ENCODE data around the gene RASGRP2.

Gene RASGRP2

GRCh38 chr11:64686466-64687170 is 57.3 kb downstream of the RASGRP2 start:
- ChIA-PET CTCF (interaction anchor here (0.6 to 2.6 kb wide), 5 partner anchors 8 to 237 kb away, joined by 3 to 18 read pairs (median 3); no protein-coding TSS in a partner anchor), POLR2A (no interaction called here)
- no peak overlapping the region for H3K4me3 ChIP-seq (ENCODE audit: low read depth, low read length)
- no peaks in the 10 kb centered on the region for H3K9me3 ChIP-seq (ENCODE audit: control insufficient read depth, insufficient read depth, low read depth, low read length)
- no peaks in the 10 kb centered on the region for H3K4me1 ChIP-seq (ENCODE audit: control insufficient read depth, insufficient read depth, low read length)
- H3K36me3 ChIP-seq (ENCODE audit: control insufficient read depth in 2 of 2, insufficient read depth in 1 of 2, low read length in 2 of 2): no peaks in the 10 kb centered on the region
- TF ChIP-seq TCF7L2 (IDR thresholded peaks at IDR 0.05; ENCODE audit: borderline replicate concordance, low read depth, low read length): no peak
- TF ChIP-seq, protein P1, sequence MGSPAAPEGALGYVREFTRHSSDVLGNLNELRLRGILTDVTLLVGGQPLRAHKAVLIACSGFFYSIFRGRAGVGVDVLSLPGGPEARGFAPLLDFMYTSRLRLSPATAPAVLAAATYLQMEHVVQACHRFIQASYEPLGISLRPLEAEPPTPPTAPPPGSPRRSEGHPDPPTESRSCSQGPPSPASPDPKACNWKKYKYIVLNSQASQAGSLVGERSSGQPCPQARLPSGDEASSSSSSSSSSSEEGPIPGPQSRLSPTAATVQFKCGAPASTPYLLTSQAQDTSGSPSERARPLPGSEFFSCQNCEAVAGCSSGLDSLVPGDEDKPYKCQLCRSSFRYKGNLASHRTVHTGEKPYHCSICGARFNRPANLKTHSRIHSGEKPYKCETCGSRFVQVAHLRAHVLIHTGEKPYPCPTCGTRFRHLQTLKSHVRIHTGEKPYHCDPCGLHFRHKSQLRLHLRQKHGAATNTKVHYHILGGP (tag by site-specific recombination; IDR thresholded peaks at IDR 0.05): no peak
- TF ChIP-seq ZNF645 (tag by site-specific recombination; IDR thresholded peaks at IDR 0.05): no peak
- no peak for TF ChIP-seq ZNF23 (tag by site-specific recombination; IDR thresholded peaks at IDR 0.05; ENCODE audit: borderline replicate concordance)
- H3K27ac ChIP-seq (ENCODE audit: extremely low read depth, low read depth, low read length): no peak overlapping the region

- POLR2A ChIA-PET: interaction anchor here (0.6 kb wide), 1 partner anchor 273 kb away, joined by 6 read pairs; no protein-coding TSS in a partner anchor
- Histone ChIP-seq H3K4me1 (ENCODE audit: control insufficient read depth, insufficient read depth, low read length) (no peaks in the 10 kb centered on the region), H3K27ac (ENCODE audit: extremely low read depth, low read depth, low read length) (no peak overlapping the region), H3K4me3 (ENCODE audit: low read depth, low read length) (no peak overlapping the region), H3K9me3 (ENCODE audit: control insufficient read depth, insufficient read depth, low read depth, low read length) (no peaks in the 10 kb centered on the region), H3K36me3 (ENCODE audit: control insufficient read depth in 2 of 2, insufficient read depth in 1 of 2, low read length in 2 of 2) (no peaks in the 10 kb centered on the region)
- no peak for TF ChIP-seq HOXC10 (CRISPR knock-in tag; IDR thresholded peaks at IDR 0.05)
- no peak for TF ChIP-seq ZNF510 (tag by site-specific recombination; IDR thresholded peaks at IDR 0.05; ENCODE audit: insufficient replicate concordance)
- no peak for TF ChIP-seq REPIN1 (tag by site-specific recombination; IDR thresholded peaks at IDR 0.05; ENCODE audit: low read depth)
- no peak for TF ChIP-seq ZSCAN16 (tag by site-specific recombination; IDR thresholded peaks at IDR 0.05)
- no peak for TF ChIP-seq MZF1 (tag by site-specific recombination; IDR thresholded peaks at IDR 0.05; ENCODE audit: borderline replicate concordance)
- TF ChIP-seq ZNF473 (tag by site-specific recombination; IDR thresholded peaks at IDR 0.05): no peak
- TF ChIP-seq ZFP69B (tag by site-specific recombination; IDR thresholded peaks at IDR 0.05): no peak
- TF ChIP-seq, protein P2, sequence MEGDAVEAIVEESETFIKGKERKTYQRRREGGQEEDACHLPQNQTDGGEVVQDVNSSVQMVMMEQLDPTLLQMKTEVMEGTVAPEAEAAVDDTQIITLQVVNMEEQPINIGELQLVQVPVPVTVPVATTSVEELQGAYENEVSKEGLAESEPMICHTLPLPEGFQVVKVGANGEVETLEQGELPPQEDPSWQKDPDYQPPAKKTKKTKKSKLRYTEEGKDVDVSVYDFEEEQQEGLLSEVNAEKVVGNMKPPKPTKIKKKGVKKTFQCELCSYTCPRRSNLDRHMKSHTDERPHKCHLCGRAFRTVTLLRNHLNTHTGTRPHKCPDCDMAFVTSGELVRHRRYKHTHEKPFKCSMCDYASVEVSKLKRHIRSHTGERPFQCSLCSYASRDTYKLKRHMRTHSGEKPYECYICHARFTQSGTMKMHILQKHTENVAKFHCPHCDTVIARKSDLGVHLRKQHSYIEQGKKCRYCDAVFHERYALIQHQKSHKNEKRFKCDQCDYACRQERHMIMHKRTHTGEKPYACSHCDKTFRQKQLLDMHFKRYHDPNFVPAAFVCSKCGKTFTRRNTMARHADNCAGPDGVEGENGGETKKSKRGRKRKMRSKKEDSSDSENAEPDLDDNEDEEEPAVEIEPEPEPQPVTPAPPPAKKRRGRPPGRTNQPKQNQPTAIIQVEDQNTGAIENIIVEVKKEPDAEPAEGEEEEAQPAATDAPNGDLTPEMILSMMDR (tag by site-specific recombination; IDR thresholded peaks at IDR 0.05): no peak
- TF ChIP-seq ZNF549 (tag by site-specific recombination; IDR thresholded peaks at IDR 0.05): no peak
- TF ChIP-seq ZNF394 (tag by site-specific recombination; IDR thresholded peaks at IDR 0.05; ENCODE audit: borderline replicate concordance): no peak
- TF ChIP-seq TCF7L2 (IDR thresholded peaks at IDR 0.05; ENCODE audit: borderline replicate concordance, low read depth, low read length): no peak
- no peak for TF ChIP-seq ZNF114 (tag by site-specific recombination; IDR thresholded peaks at IDR 0.05)
- TF ChIP-seq ZBTB20 (tag by site-specific recombination; IDR thresholded peaks at IDR 0.05): no peak
- no peak for TF ChIP-seq KLF10 (tag by site-specific recombination; IDR thresholded peaks at IDR 0.05)
- no peak for TF ChIP-seq ZNF202 (tag by site-specific recombination; IDR thresholded peaks at IDR 0.05; ENCODE audit: borderline replicate concordance)
- TF ChIP-seq, protein P3, sequence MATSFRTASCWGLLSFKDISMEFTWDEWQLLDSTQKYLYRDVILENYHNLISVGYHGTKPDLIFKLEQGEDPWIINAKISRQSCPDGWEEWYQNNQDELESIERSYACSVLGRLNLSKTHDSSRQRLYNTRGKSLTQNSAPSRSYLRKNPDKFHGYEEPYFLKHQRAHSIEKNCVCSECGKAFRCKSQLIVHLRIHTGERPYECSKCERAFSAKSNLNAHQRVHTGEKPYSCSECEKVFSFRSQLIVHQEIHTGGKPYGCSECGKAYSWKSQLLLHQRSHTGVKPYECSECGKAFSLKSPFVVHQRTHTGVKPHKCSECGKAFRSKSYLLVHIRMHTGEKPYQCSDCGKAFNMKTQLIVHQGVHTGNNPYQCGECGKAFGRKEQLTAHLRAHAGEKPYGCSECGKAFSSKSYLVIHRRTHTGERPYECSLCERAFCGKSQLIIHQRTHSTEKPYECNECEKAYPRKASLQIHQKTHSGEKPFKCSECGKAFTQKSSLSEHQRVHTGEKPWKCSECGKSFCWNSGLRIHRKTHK (tag by site-specific recombination; IDR thresholded peaks at IDR 0.05): no peak
- TF ChIP-seq, protein P4, sequence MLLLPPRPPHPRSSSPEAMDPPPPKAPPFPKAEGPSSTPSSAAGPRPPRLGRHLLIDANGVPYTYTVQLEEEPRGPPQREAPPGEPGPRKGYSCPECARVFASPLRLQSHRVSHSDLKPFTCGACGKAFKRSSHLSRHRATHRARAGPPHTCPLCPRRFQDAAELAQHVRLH (tag by site-specific recombination; IDR thresholded peaks at IDR 0.05): no peak
- TF ChIP-seq ZNF843 (tag by site-specific recombination; IDR thresholded peaks at IDR 0.05): no peak
- TF ChIP-seq ZNF292 (tag by site-specific recombination; IDR thresholded peaks at IDR 0.05; ENCODE audit: borderline replicate concordance, low read depth): no peak
- no peak for TF ChIP-seq ZNF701 (tag by site-specific recombination; IDR thresholded peaks at IDR 0.05)
- CTCF ChIA-PET: interaction anchor here (0.7 to 2.3 kb wide), 4 partner anchors 10 to 236 kb away, joined by 3 to 6 read pairs (median 4); no protein-coding TSS in a partner anchor
Observed at GRCh38 chr11:64685536-64685935, 58.4 kb downstream of the RASGRP2 start.

Measured in HEK293 (cell line).